Transverse colon (tissue), 3 donors: ENCODE data around the gene VTN.

Experiments used
- POLR2A ChIP-seq: fragments of 450-650 bp; IDR thresholded peaks from one replicate; pipeline ENCODE4 v1.6.1; 2016; ENCODE audit warnings: antibody characterized with exemption, mild to moderate bottlenecking, moderate library complexity
- TF ChIP-seq, protein P1 (sequence below), 5 experiments: fragments of 200-600 bp in 3 of 5; fragments of 450-650 bp in 2 of 5; sonication (generic) in 3 of 5; IDR thresholded peaks; 1 replicate in 2 of 5; 2 replicates in 3 of 5; pipeline ENCODE4 v1.5.1; 2016 to 2017; ENCODE audit warnings: antibody characterized with exemption in 5 of 5, inconsistent platforms in 3 of 5, mild to moderate bottlenecking in 2 of 5, moderate library complexity in 1 of 5

DNA sequence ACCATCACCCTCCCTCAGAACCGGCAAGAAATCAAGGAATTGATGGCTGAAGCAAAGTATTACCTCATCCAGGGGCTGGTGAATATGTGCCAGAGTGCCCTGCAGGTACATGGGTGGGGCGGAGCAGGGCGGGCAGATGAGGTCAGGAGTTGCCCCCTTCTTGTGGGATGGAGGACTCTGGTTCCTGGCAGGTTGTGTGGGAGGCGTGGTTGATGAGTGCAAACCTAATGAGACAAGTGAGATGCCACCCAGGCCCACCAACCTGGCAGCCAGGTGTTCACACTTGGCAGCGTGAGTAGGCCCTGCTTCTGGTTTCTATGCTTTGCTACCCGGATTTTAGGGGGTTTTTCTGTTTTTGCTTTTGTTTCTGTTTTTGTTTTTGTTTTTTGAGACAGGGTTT is 29.7 kb downstream of the VTN start:
- TF ChIP-seq, protein P1, sequence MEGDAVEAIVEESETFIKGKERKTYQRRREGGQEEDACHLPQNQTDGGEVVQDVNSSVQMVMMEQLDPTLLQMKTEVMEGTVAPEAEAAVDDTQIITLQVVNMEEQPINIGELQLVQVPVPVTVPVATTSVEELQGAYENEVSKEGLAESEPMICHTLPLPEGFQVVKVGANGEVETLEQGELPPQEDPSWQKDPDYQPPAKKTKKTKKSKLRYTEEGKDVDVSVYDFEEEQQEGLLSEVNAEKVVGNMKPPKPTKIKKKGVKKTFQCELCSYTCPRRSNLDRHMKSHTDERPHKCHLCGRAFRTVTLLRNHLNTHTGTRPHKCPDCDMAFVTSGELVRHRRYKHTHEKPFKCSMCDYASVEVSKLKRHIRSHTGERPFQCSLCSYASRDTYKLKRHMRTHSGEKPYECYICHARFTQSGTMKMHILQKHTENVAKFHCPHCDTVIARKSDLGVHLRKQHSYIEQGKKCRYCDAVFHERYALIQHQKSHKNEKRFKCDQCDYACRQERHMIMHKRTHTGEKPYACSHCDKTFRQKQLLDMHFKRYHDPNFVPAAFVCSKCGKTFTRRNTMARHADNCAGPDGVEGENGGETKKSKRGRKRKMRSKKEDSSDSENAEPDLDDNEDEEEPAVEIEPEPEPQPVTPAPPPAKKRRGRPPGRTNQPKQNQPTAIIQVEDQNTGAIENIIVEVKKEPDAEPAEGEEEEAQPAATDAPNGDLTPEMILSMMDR (IDR thresholded peaks at IDR 0.05): no peak
- TF ChIP-seq POLR2A: no peak
